H1 (cell line): ENCODE measurements around the gene GDNF. TPM values are rescaled to one million over a fixed set of nuclear protein-coding genes. Genes with fewer than 3 reads are reported as not detected.

Source experiments
- CTCF ChIA-PET: fragments of 300-600 bp; sonication (Branson Sonifier 250); formaldehyde crosslinking; loops from one replicate; lab custom pipeline; 2021; ENCODE audit not compliant: partially characterized antibody; lab: Charles Lee
- POLR2A ChIA-PET: fragments of 300-600 bp; sonication (Branson Sonifier 250); formaldehyde crosslinking; loops from one replicate; lab custom pipeline; 2021; ENCODE audit warnings: inconsistent platforms; ENCODE audit not compliant: partially characterized antibody; lab: Charles Lee
- DNase-seq, 2 experiments: peaks; one replicate each; pipeline versions ENCODE4 v3.0.0 to v3.0.0-alpha.2; 2010 to 2022; ENCODE audit warnings: low spot score in 2 of 2, low read depth in 1 of 2, mixed read lengths in 1 of 2
- FAIRE-seq: peaks from 2 replicates; lab custom pipeline; 2011; peaks lifted over from hg19 to GRCh38; lab: Jason Lieb, UNC
- H2AFZ ChIP-seq: 2 replicates; pipeline ENCODE4 v1.8.1; 2012; ENCODE audit warnings: low read length, inconsistent platforms
- H2AK5ac ChIP-seq: 2 replicates; pipeline ENCODE4 v1.6.1; 2013; ENCODE audit warnings: low read depth, low read length
- H2BK120ac ChIP-seq: replicated peaks from 2 replicates; pipeline ENCODE3; 2013; ENCODE audit warnings: low read depth, low read length, inconsistent platforms
- H2BK12ac ChIP-seq: 2 replicates; pipeline ENCODE4 v1.6.1; 2013; ENCODE audit warnings: low read depth, low read length
- H2BK15ac ChIP-seq: 2 replicates; pipeline ENCODE4 v1.6.1; 2013; ENCODE audit warnings: low read length
- H2BK20ac ChIP-seq: 2 replicates; pipeline ENCODE4 v1.6.1; 2013; ENCODE audit warnings: low read length
- H2BK5ac ChIP-seq: 2 replicates; pipeline ENCODE4 v1.6.1; 2013; ENCODE audit warnings: low read depth, low read length
- H3K14ac ChIP-seq: 2 replicates; pipeline ENCODE4 v1.6.1; 2013; ENCODE audit warnings: inconsistent platforms; ENCODE audit not compliant: insufficient read length
- H3K18ac ChIP-seq: 2 replicates; pipeline ENCODE4 v1.6.1; 2013; ENCODE audit warnings: low read length; ENCODE audit errors: extremely low read depth
- H3K23ac ChIP-seq: 2 replicates; pipeline ENCODE4 v1.6.1; 2013; ENCODE audit warnings: inconsistent platforms; ENCODE audit not compliant: insufficient read length
- H3K23me2 ChIP-seq: 2 replicates; pipeline ENCODE4 v1.6.1; 2013; ENCODE audit warnings: low read depth, low read length
- H3K27ac ChIP-seq: 2 replicates; pipeline ENCODE4 v1.6.1; 2011; ENCODE audit warnings: low read depth, low read length, inconsistent platforms
- H3K27me3 ChIP-seq, 4 experiments: replicated peaks in 1 of 4; 1 replicate in 1 of 4; 2 replicates in 3 of 4; pipeline versions ENCODE4 v1.6.1 to v1.8.1; 2011 to 2013; ENCODE audit warnings: low read length in 3 of 4, mild to moderate bottlenecking in 3 of 4, inconsistent platforms in 2 of 4, mixed read lengths in 2 of 4, moderate library complexity in 1 of 4; ENCODE audit not compliant: control insufficient read depth in 3 of 4, insufficient read depth in 3 of 4; ENCODE audit errors: extremely low read depth in 1 of 4
- H3K36me3 ChIP-seq, 4 experiments: 2 replicates each; pipeline versions ENCODE4 v1.6.1 to v1.8.1; 2011 to 2013; ENCODE audit warnings: mild to moderate bottlenecking in 4 of 4, low read length in 3 of 4, moderate library complexity in 2 of 4, control low read depth in 1 of 4, inconsistent platforms in 1 of 4; ENCODE audit not compliant: insufficient read depth in 4 of 4, control insufficient read depth in 2 of 4
- H3K4ac ChIP-seq: replicated peaks from 2 replicates; pipeline ENCODE3; 2013; ENCODE audit warnings: low read length, low read depth, mixed read lengths, inconsistent platforms; ENCODE audit not compliant: insufficient read length
- H3K4me1 ChIP-seq, 4 experiments: replicated peaks in 1 of 4; 1 replicate in 1 of 4; 2 replicates in 3 of 4; pipeline versions ENCODE4 v1.6.1 to v1.8.1; 2011 to 2013; ENCODE audit warnings: low read length in 3 of 4, inconsistent platforms in 2 of 4, mixed read lengths in 1 of 4; ENCODE audit not compliant: insufficient read depth in 4 of 4, control insufficient read depth in 3 of 4
- H3K4me2 ChIP-seq, 2 experiments: 2 replicates each; pipeline versions ENCODE4 v1.6.1 to v1.8.1; 2011 to 2013; ENCODE audit warnings: low read depth in 2 of 2, low read length in 2 of 2, control low read depth in 1 of 2, inconsistent platforms in 1 of 2, mild to moderate bottlenecking in 1 of 2; ENCODE audit not compliant: insufficient read depth in 1 of 2
- H3K4me3 ChIP-seq, 4 experiments: fragments of 200-600, 300-600 bp in 1 of 4; sonication (generic), shearing (Covaris generic), sonication (Bioruptor Twin) in 1 of 4; 2 replicates each; pipeline versions ENCODE4 v1.5.1 to v1.8.1; 2011 to 2016; ENCODE audit warnings: low read length in 4 of 4, low read depth in 3 of 4, control low read depth in 2 of 4, inconsistent platforms in 2 of 4, mild to moderate bottlenecking in 2 of 4, mixed read lengths in 1 of 4, moderate library complexity in 1 of 4; ENCODE audit not compliant: insufficient read depth in 2 of 4; ENCODE audit errors: extremely low read depth in 1 of 4
- H3K56ac ChIP-seq: replicated peaks from 2 replicates; pipeline ENCODE3; 2013; ENCODE audit warnings: low read depth, mild to moderate bottlenecking, mixed read lengths, low read length, inconsistent platforms; ENCODE audit not compliant: insufficient read length
- H3K79me1 ChIP-seq: 2 replicates; pipeline ENCODE4 v1.6.1; 2013; ENCODE audit warnings: low read depth, low read length, control low read depth
- H3K79me2 ChIP-seq, 2 experiments: 2 replicates each; pipeline versions ENCODE4 v1.6.1 to v1.8.1; 2012 to 2013; ENCODE audit warnings: low read length in 2 of 2, mild to moderate bottlenecking in 2 of 2, inconsistent platforms in 1 of 2; ENCODE audit not compliant: insufficient read depth in 2 of 2, control insufficient read depth in 1 of 2
- H3K9ac ChIP-seq, 4 experiments: replicated peaks in 1 of 4; 1 replicate in 1 of 4; 2 replicates in 3 of 4; pipeline versions ENCODE4 v1.6.1 to v1.8.1; 2011 to 2013; ENCODE audit warnings: low read depth in 3 of 4, low read length in 3 of 4, control low read depth in 2 of 4, mild to moderate bottlenecking in 2 of 4, moderate library complexity in 2 of 4, inconsistent platforms in 1 of 4; ENCODE audit errors: extremely low read depth in 1 of 4
- H3K9me3 ChIP-seq, 2 experiments: 2 replicates each; pipeline versions ENCODE4 v1.6.1 to v1.8.1; 2012 to 2013; ENCODE audit warnings: mild to moderate bottlenecking in 2 of 2, moderate library complexity in 2 of 2, control low read depth in 1 of 2, inconsistent platforms in 1 of 2, low read depth in 1 of 2, low read length in 1 of 2, mixed read lengths in 1 of 2; ENCODE audit not compliant: insufficient read depth in 2 of 2
- H4K20me1 ChIP-seq, 2 experiments: replicated peaks in 1 of 2; 2 replicates each; pipeline versions ENCODE3 to v1.8.1; 2011 to 2013; ENCODE audit warnings: inconsistent platforms in 2 of 2, low read length in 2 of 2, mild to moderate bottlenecking in 1 of 2; ENCODE audit not compliant: insufficient read depth in 2 of 2, control insufficient read depth in 1 of 2
- H4K5ac ChIP-seq: 2 replicates; pipeline ENCODE4 v1.6.1; 2013; ENCODE audit warnings: low read length, low read depth, mixed read lengths, inconsistent platforms; ENCODE audit not compliant: insufficient read length
- H4K8ac ChIP-seq: 2 replicates; pipeline ENCODE4 v1.8.0; 2013; ENCODE audit warnings: mild to moderate bottlenecking, moderate library complexity, low read length, inconsistent platforms; ENCODE audit not compliant: insufficient read depth; ENCODE audit errors: extremely low read depth
- H4K91ac ChIP-seq: replicated peaks from 2 replicates; pipeline ENCODE3; 2013; ENCODE audit warnings: low read length, mixed read lengths, inconsistent platforms; ENCODE audit not compliant: insufficient read length
- CBX8 ChIP-seq: fragments of 300-800, 300-1000 bp; sonication (generic); IDR thresholded peaks from 2 replicates; pipeline ENCODE4 v1.7.1; 2016; ENCODE audit warnings: low read depth, low read length, borderline replicate concordance
- JUN ChIP-seq: IDR thresholded peaks from 2 replicates; pipeline ENCODE4 v1.6.1; 2011; ENCODE audit warnings: low read depth, mild to moderate bottlenecking, improper control_type of control experiment, low read length
- NANOG ChIP-seq: IDR thresholded peaks from 2 replicates; pipeline ENCODE4 v1.6.1; 2011; ENCODE audit warnings: low read length, low read depth, mild to moderate bottlenecking, inconsistent platforms; ENCODE audit not compliant: insufficient read depth, poor library complexity, severe bottlenecking
- SUZ12 ChIP-seq: fragments of 200-600 bp; sonication (generic); IDR thresholded peaks from 2 replicates; pipeline ENCODE4 v1.6.1; 2012; ENCODE audit warnings: mild to moderate bottlenecking, inconsistent platforms, low read length, moderate library complexity, mixed read lengths
- TAF7 ChIP-seq: optimal IDR thresholded peaks from 2 replicates; pipeline ENCODE3; 2011; ENCODE audit warnings: low read depth, mild to moderate bottlenecking, inconsistent platforms, low read length, moderate library complexity, borderline replicate concordance
- TCF12 ChIP-seq: IDR thresholded peaks from 2 replicates; pipeline ENCODE4 v1.6.1; 2011; ENCODE audit warnings: low read depth, mild to moderate bottlenecking, low read length
- WGBS, 2 experiments: shearing (Covaris generic) in 1 of 2; methylation state at CpG; one replicate each; pipeline versions ENCODE4 v1.1.6 to v1.1.7; 2013 to 2015; ENCODE audit warnings: low lambda C conversion rate in 2 of 2, mixed read lengths in 2 of 2, inconsistent platforms in 1 of 2, low coverage in 1 of 2, missing lambda C conversion rate in 1 of 2; ENCODE audit not compliant: insufficient replicate concordance in 2 of 2, insufficient coverage in 1 of 2, insufficient read length in 1 of 2; ENCODE audit errors: extremely low coverage in 1 of 2, missing lambda C conversion rate in 1 of 2; 5-methylcytosine and 5-hydroxymethylcytosine counted together
- polyA plus RNA-seq, 7 experiments: library from polyadenylated mRNA; depleted of rRNA in 3 of 7; stranded (reverse) in 5 of 7; unstranded in 2 of 7; fragments of >200 nt in 5 of 7; fragments of 200-250 nt in 2 of 7; gene quantifications; 1 replicate in 5 of 7; 2 replicates in 1 of 7; 4 replicates in 1 of 7; pipeline versions ENCODE4 v1.2.1 to v1.2.3, GENCODE V29; 2011 to 2013; ENCODE audit warnings: missing spikeins in 2 of 7, mixed read lengths in 2 of 7
- total RNA-seq: library from RNA; stranded (reverse); fragmentation: NEBNext Ultra II Directional; extraction: Animal tissue kit (Norgen Biotek cat#: 25700); gene quantifications from 2 replicates; pipeline ENCODE4 v1.2.1, GENCODE V29; 2021

Gene GDNF
- total and polyA plus RNA-seq, 2 of the 8 experiments (the other 6 are each of a cell fraction or from before 2014, with no cell fraction given): 0.15 to 2.0 TPM

GRCh38 chr5:37815913-37816312 lies 23.9 kb downstream of the GDNF start:
- Histone ChIP-seq H2AFZ (no peak overlapping the region), H2BK120ac (no peak overlapping the region), H4K5ac (no peak overlapping the region), H3K4me2 (0 out of 4 replicates have a peak overlapping the region, but pooled peaks of 1 of the 2 experiments have one; percentile 1), H3K9me3 (no peaks in the 10 kb centered on the region), H3K27ac (no peak overlapping the region), H3K79me1 (no peaks in the 10 kb centered on the region), H3K18ac (no peak overlapping the region), H2BK5ac (no peak overlapping the region), H2BK12ac (no peak overlapping the region), H2BK15ac (no peak overlapping the region), H4K91ac (no peak overlapping the region), H3K36me3 (no peaks in the 10 kb centered on the region), H4K8ac (no peak overlapping the region), H3K27me3 (no peaks in the 10 kb centered on the region), H3K23ac (no peak overlapping the region), H3K9ac (no peak overlapping the region), H4K20me1 (no peaks in the 10 kb centered on the region), H3K23me2 (no peaks in the 10 kb centered on the region), H3K14ac (no peak overlapping the region), H3K4ac (no peak overlapping the region), H2AK5ac (no peak overlapping the region), H3K4me1 (peaks cover 0 to 8% (median 2%) of the 10 kb centered on the region in 4 experiments; a peak in 4 of 7 replicates), H3K79me2 (no peaks in the 10 kb centered on the region), H3K4me3 (no peak overlapping the region), H3K56ac (no peak overlapping the region), H2BK20ac (no peak overlapping the region)
- FAIRE-seq: no peak
- ChIA-PET CTCF (interaction anchor here (1.0 to 1.6 kb wide), 2 partner anchors 41 to 93 kb away, joined by 3 to 6 read pairs; no protein-coding TSS in a partner anchor), POLR2A (interaction anchor here (1.3 to 1.6 kb wide), 2 partner anchors 18 to 21 kb away, joined by 3 to 4 read pairs; no protein-coding TSS in a partner anchor)
- WGBS, 2 experiments: 90% methylated on average over 7 of the region's 7 CpGs; no CpG with 5 or more reads in 1 of the 2 experiments
- TF ChIP-seq JUN (no peak), SUZ12 (no peak), TAF7 (no peak), NANOG (no peak), CBX8 (no peak), TCF12 (no peak)
- no peak for DNase-seq
